ENCODE results near the gene TMEM192.
"Not testable (repeated sequence)": the region's sequence is repeated elsewhere in the genome, so short reads cannot be mapped to it uniquely, and the experiment has no call there.

The TMEM192 gene

DNA sequence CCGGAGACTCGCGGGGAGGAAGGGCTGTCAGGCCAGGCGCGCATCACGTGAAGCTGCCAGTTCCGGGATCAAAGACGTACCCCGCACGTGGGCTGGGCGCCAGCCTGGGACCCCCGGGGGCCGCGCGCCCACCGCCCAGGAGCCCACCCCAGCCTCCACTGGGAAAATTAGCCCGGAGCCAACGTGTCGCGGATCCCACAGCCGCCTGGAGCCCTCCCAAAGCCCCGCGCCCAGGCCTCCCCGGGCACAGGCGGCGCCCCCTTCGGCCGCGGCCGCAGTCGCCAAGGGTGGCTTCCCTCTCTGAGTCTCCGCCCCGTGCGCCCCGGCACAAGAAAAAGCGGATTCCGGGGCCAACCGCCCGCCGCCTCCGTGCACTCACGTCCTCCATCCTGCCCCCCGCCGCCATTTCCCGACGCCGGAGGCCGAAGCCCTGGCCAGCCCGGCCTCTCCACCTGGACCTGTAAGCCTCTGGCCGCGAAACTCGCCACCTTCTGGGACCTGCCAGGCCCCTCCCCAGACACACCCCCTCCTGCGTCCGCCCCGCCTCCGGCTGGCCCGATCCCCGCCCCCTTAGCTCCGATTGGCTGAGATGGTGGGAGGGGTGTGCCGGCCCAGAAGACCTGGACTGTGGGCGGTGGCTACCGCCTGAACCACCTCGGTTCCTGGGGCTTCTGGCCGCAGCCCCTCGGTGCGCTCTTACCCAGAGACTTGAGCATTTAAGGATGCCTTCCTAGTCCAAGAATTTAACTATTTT, at the start of gene TMEM192:
Gene TMEM192, minus strand, starts transcription at position 493 of the 754 bp plus-strand sequence. Its CDS starts 87 bp downstream, at position 406.
- peak; percentile 97 for DNase-seq (ENCODE audit: low spot score)

DNA sequence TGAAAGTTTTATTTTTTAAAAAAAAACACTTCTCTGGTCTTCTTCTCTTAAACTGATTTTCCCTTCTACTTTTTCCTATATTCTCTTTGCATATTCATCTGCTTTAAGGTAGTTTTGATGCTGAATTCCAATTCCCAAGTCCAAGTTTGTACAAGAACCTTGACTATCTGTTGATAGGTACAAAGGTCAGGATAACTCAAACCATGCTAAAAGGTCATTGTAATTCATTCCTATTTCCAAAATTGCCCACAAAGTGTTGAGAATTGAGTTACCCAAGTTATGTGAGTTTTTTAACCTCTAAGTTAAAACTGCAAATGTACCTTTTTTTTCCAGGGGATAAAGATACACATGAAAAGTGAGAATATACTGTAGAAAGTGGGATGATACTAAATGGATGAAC, 46.1 kb upstream of the TMEM192 start:
- no peak for DNase-seq (ENCODE audit: low spot score)

GRCh38 chr4:165156906-165157305, 44.2 kb upstream of the TMEM192 start:
- no peak for DNase-seq (ENCODE audit: low spot score)

DNA sequence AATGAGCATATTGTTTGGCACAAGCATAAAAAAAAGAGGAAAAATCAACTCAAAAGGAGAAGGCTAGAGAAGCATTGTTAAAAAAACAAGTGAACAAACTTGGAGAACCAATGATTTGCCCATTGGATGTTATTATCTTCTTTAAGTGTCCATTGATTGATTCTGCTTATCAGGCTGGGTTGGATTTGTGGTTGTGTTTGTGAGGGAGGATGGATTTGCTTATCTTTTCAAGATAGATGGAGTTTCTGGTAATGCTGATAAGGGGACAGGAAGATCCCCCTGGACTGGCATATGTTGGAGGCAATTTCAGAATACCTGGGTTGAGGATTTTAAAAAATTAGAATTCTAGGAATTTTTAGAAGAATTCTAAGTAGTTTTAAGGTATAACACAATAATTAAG, 41.8 kb upstream of the TMEM192 start:
- DNase-seq (ENCODE audit: low spot score), result no peak

DNA sequence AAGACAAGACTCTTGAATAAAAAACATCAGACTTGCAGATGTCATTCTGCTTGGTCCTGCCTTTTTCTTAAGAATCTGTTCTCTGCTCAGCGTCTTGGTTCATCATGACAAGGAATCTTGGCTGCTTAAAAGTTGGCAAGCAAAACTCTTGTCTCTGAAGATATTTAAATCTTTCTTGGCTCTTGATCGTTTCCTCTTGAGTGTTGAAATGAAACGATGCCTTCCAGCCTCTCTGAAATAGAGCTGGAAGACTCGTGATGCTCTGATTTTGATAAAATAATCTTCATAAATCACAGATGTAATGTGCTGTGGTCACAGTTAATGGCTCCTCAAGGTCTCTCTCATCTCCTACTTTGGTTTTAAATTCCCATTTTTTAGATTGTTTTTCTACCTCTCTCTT, 39.9 kb upstream of the TMEM192 start:
- no peak for DNase-seq (ENCODE audit: low spot score)

DNA sequence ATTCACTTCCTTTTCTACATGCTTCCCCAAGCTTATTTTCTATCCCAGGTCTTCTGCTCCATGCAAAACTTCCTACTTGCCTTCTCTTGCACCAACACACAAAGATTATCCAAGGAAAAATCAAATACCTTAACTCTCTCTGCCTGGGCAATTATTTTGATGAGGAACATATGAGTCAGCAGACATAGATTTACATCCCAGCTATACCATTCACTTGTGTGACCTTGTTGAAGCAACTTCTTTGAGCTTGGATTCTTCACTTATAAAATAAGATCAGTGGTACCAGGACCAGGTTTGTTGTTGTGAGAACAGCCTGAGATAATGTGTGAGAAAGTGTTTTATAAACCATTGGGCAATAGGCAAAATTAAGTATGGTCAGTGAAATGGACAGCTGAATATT, 39.1 kb upstream of the TMEM192 start:
- no peak for DNase-seq (ENCODE audit: low spot score)

DNA sequence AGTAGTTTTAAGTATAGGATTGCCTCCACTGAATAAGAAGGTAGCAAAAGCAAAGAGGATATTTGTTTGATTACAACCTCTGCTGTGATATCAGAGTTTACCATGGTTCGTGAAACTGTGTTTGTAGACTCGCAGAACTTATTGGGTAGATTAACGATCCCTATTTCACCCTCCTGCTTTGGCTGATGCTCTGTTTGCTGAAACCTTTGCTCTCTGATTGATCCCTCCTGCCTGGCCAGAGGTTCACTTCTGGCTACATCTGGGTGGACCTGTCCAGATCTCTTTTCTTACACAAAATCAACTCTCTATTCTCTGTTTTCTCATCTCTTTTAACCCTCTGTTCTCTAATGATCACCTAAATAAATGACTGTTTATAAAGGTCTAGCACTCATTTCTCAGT, 37.9 kb upstream of the TMEM192 start:
- no peak for DNase-seq (ENCODE audit: low spot score)

GRCh38 chr4:165138843-165139242, 26.2 kb upstream of the TMEM192 start:
- DNase-seq (ENCODE audit: low spot score), result no peak

DNA sequence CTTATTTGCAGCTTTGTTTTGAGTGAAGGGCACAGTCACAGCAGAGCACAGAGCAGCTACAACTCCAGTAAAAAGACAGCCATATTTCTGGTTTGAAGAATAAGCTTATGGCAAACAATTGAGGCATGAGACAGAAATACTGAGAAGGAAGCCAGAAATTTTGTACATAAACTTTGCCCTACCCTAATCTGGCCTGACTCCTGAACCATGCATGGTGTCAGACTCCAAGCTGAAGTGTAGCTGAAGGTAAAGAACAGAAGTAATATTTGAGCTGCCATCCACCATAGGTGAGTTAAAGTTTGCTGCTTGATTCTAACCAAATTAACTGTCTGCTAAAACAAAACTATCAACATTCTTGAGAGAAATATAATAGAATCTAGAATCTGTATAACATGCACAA, 24.5 kb upstream of the TMEM192 start:
- no peak for DNase-seq (ENCODE audit: low spot score)

DNA sequence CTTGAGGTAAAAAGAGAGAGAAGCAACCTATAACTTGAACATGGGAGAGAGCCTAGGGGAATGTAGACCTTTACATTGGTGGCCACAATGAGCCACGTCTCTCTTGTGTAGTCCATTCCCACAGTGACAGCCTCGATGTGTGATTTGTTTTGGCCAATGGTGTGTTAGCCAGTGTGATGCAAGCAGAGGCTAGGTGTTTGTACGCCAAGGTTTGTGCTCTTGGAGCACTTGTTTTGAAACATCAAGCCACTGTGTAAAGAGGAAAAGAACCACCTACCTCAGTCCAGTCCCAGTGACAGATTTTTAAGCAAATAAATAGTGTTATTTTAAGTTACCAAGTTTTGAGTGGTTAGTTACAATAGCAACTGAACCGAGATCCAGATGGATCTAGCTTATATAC, 23.9 kb upstream of the TMEM192 start:
- DNase-seq (ENCODE audit: low spot score), result no peak

- no peak for DNase-seq (ENCODE audit: low spot score)
These were observed 20.5 kb upstream of the TMEM192 start for GRCh38 chr4:165133150-165133549.

DNA sequence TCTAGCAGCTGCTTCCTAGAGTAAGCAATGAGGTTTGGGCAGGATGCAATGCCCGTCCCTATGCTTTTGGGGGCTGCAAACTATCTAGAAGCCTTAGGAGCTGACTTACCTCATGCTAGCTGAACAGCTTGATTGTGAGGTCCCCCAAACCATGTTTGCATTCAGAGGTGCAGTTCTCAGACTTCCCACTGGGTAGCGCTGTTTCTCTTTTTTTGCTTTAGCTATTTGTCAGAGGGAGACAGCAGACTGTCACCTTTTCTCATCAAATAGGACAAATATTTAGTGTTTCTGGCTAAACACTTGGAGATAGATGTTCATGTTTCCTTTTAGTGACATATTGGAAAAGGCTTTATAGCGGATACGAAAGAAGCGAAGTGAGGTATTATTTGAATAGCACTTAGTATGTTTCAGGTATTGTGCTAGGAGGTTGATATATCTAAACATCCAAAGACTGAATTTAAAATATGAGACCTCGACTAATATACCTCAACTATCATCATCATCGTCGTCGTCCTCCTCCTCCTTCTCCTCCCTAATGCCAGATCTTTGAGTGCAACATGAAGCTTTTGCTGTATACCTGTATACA, 18.7 kb upstream of the TMEM192 start:
- peak; percentile 71 for DNase-seq (ENCODE audit: low spot score)

GRCh38 chr4:165129924-165130323, 17.3 kb upstream of the TMEM192 start:
- DNase-seq (ENCODE audit: low spot score), result no peak

DNA sequence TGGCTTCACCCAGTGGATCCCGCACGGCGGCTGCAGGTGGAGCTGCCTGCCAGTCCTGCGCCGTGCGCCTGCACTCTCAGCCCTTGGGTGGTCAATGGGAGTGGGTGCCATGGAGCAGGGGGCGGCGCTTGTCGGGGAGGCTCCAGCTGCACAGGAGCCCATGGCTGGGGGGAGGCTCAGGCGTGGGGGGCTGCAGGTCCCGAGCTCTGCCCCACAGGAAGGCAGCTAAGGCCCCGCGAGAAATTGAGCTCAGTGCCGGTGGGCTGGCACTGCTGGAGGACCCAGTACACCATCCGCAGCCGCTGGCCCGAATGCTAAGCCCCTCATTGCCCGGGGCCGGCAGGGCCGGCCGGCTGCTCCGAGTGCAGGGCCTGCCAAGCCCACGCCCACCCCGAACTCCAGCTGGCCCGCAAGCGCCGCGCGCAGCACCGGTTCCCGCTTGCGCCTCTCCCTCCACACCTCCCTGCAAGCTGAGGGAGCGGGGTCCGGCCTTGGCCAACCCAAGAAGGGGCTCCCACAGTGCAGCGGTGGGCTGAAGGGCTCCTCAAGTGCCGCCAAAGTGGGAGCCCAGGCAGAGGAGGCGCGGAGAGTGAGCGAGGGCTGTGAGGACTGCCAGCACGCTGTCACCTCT, 13.3 kb upstream of the TMEM192 start:
- DNase-seq (ENCODE audit: low spot score), result not testable (repeated sequence)

- no peak for DNase-seq (ENCODE audit: low spot score)
These were observed 11.8 kb upstream of the TMEM192 start for GRCh38 chr4:165124488-165124887.

- DNase-seq (ENCODE audit: low spot score), result no peak
These were observed 5.7 kb upstream of the TMEM192 start for GRCh38 chr4:165118256-165118909.

DNA sequence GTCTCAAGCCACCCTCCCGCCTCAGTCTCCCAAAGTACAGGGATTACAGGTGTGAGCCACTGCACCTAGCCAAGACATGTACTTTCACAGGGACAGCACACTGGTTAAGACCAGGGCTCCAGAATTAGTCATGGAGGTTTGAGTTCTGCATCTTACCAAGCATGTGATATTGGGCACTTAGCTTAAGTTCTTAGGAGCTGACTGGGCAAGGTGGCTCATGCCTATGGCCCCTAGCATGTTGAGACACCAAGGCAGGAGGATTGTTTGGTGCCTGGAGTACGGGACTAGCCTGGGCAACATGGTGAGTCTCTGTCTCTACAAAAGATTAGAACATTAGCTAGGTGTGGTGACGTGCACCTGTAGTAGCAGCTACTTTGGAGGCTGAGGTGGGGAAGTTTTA, 2.6 kb upstream of the TMEM192 start:
- DNase-seq (ENCODE audit: low spot score), result no peak

DNA sequence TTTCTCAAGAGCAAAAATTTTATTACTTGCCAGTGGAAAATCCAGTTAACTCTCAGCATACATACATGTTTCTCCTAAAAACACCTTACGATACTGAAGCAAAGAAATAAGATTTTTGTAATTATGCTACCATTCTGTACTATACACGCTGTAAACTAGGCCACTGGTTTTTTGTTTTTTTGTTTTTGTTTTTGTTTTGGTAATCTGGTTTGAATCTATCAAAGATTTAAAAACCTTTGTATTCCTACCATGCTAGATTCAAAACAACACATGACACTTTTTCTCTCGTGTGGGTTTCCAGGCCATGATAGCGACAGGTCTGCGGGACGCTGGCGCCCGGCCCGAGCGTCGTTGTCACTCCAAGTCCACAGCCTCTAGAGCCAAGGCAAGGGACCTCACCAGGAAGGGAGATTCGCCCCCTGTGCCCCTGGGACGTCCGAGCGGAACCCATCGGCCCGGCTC, 723 bp downstream of the TMEM192 start:
- DNase-seq (ENCODE audit: low spot score), result peak; percentile 72

DNA sequence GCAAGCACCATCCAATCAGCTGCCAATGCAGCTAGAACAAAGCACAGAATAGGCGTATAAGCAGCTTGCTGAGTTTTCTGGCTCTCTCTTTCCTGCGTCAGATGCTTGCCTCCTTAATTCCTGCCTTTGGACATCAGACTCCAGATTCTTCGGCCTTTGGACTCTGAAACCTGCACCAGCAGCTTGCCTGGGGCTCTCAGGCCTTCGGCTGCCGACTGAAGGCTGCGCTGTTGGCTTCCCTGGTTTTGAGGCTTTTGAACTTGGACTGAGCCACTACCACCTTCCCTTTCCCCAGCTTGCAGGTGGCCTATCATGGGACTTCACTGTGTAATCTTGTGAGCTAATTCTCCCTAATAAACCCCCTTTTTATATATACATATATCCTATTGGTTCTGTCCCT, 6.1 kb downstream of the TMEM192 start:
- DNase-seq (ENCODE audit: low spot score), result no peak

DNA sequence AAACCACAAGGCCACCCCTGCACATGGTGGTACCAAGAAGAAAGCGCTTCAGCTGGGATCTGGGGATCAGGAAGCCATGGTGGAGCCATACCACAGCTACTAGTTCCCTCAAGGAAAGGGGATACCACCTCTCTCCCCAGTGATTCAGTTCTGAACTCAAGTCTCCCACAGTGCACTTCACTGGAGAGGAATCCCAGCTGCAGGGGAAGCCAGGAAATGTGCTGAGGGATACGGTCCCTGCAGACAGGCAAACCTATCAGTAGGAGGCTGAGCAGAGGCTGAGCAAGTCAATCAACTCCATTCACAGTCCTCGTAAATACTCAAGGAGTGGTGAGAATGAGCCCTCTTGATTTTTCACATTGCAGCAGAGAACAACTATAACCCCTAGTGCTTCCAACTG, 11.0 kb downstream of the TMEM192 start:
- no peak for DNase-seq (ENCODE audit: low spot score)

DNA sequence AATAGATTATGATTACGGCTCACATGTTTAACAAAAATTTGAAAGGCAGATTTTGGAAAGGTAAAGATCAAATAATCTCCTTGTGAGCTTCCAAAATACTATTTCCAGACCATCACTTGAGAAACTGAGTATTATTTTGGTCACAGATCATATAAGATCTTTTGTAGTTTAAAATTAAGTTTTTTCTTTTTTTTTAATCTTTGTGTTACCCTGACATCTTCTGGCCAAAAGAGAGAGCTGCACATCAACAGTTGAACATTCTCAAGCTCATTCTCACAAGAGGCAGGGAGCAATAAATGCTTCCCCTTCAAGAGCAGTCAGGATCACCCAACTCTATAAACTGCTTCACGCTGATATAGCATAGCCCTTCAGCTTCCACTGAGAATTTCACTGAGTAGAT, 15.9 kb downstream of the TMEM192 start:
- peak; percentile 20 for DNase-seq (ENCODE audit: low spot score)

DNA sequence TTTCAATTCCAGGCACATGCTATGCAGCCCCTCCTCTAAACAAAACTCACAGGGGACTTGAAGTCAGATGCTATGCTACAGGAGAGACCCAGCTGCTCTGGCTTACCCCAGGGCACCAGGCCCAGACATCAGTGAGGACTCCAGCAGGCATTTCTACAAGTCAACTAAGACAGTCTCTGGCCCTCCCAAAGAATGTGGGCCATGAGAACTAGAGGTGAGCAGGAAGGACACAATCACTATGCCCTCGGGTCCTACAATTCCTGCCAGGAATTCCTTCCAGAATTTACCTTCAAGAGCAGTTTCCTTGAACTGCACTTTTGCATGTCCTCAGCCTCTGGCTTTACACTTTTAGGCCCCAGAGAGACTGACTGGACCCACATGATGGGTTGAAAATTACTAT, 17.4 kb downstream of the TMEM192 start:
- DNase-seq (ENCODE audit: low spot score), result no peak

DNA sequence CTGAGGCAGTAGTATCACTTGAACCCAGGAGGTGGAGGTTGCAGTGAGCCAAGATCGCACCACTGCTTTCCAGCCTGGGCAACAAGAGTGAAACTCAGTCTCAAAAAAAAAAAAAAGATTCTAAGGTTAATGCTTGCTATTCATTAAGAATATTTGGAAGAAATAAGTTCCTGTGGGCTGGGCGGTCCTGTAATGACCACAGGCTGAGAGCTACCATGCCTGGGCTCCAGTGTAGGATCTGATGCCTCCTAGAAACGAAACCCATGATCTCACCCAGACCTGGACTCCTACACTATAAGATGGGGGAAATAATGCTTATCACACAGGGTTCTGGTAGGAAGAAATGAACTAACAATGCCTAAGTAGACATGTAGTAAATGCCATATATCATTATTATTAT, 17.8 kb downstream of the TMEM192 start:
- DNase-seq (ENCODE audit: low spot score), result no peak
